Astrocyte (in vitro differentiated cells and primary cell): ENCODE data around the gene PHOSPHO1. TPM values are rescaled to one million over a fixed set of nuclear protein-coding genes. Genes with fewer than 3 reads are reported as not detected.
A peak's percentile ranks its signal among the peaks of the same experiment; 100 is the strongest.

Experiments used
- DNase-seq: peaks from one replicate; pipeline ENCODE4 v3.0.0-alpha.2; 2010; ENCODE audit warnings: low read depth
- FAIRE-seq: peaks from 2 replicates; lab custom pipeline; 2011; peaks lifted over from hg19 to GRCh38; lab: Jason Lieb, UNC
- H2AFZ ChIP-seq: 2 replicates; pipeline ENCODE4 v1.6.0; 2012; ENCODE audit warnings: low read depth, low read length, inconsistent platforms
- H3K27ac ChIP-seq: 2 replicates; pipeline ENCODE4 v1.5.1; 2011; ENCODE audit warnings: low read depth, low read length, inconsistent platforms
- H3K27me3 ChIP-seq: 2 replicates; pipeline ENCODE4 v1.6.0; 2011; ENCODE audit warnings: low read length, inconsistent platforms; ENCODE audit not compliant: insufficient read depth
- H3K36me3 ChIP-seq: 2 replicates; pipeline ENCODE4 v1.5.1; 2011; ENCODE audit warnings: low read length, inconsistent platforms; ENCODE audit not compliant: insufficient read depth
- H3K4me1 ChIP-seq: 2 replicates; pipeline ENCODE4 v1.5.1; 2011; ENCODE audit warnings: low read length, inconsistent platforms; ENCODE audit not compliant: insufficient read depth
- H3K4me2 ChIP-seq: 2 replicates; pipeline ENCODE4 v1.6.0; 2012; ENCODE audit warnings: low read length, inconsistent platforms
- H3K4me3 ChIP-seq: 2 replicates; pipeline ENCODE4 v1.5.1; 2011; ENCODE audit warnings: low read depth, mild to moderate bottlenecking, low read length, inconsistent platforms; ENCODE audit not compliant: insufficient read depth
- H3K79me2 ChIP-seq: 2 replicates; pipeline ENCODE4 v1.6.0; 2012; ENCODE audit warnings: mild to moderate bottlenecking, low read length, inconsistent platforms; ENCODE audit not compliant: insufficient read depth
- H3K9ac ChIP-seq: 2 replicates; pipeline ENCODE4 v1.6.0; 2012; ENCODE audit warnings: mild to moderate bottlenecking, low read length, inconsistent platforms
- H3K9me3 ChIP-seq: 2 replicates; pipeline ENCODE4 v1.5.1; 2012; ENCODE audit warnings: low read depth, mild to moderate bottlenecking, low read length, inconsistent platforms; ENCODE audit not compliant: insufficient read depth
- H4K20me1 ChIP-seq: 2 replicates; pipeline ENCODE4 v1.6.0; 2012; ENCODE audit warnings: low read length, inconsistent platforms; ENCODE audit not compliant: insufficient read depth
- H3K27ac Mint-ChIP-seq: one replicate; pipeline ENCODE4 v1.8.0; 2021; ENCODE audit warnings: mild to moderate bottlenecking, mixed read lengths; ENCODE audit not compliant: unreplicated experiment
- H3K27me3 Mint-ChIP-seq: one replicate; pipeline ENCODE4 v1.8.0; 2021; ENCODE audit warnings: low read depth, mixed read lengths; ENCODE audit not compliant: unreplicated experiment
- H3K36me3 Mint-ChIP-seq: one replicate; pipeline ENCODE4 v1.8.0; 2021; ENCODE audit warnings: low read depth, mixed read lengths; ENCODE audit not compliant: unreplicated experiment
- H3K4me1 Mint-ChIP-seq: one replicate; pipeline ENCODE4 v1.8.0; 2021; ENCODE audit warnings: low read depth, mixed read lengths; ENCODE audit not compliant: unreplicated experiment
- H3K4me3 Mint-ChIP-seq: one replicate; pipeline ENCODE4 v1.8.0; 2021; ENCODE audit warnings: mild to moderate bottlenecking, moderate library complexity, mixed read lengths; ENCODE audit not compliant: unreplicated experiment
- H3K9me3 Mint-ChIP-seq: one replicate; pipeline ENCODE4 v1.8.0; 2021; ENCODE audit warnings: mild to moderate bottlenecking, mixed read lengths; ENCODE audit not compliant: unreplicated experiment
- EZH2 ChIP-seq: IDR thresholded peaks from 2 replicates; pipeline ENCODE4 v1.6.1; 2012; ENCODE audit warnings: mild to moderate bottlenecking, low read length, inconsistent platforms; ENCODE audit not compliant: insufficient read depth
- total RNA-seq: library from RNA; stranded (reverse); gene quantifications from 2 replicates; pipeline ENCODE4 v1.2.1, GENCODE V29; 2021
- TF ChIP-seq, protein P1 (sequence below): IDR thresholded peaks from 2 replicates; pipeline ENCODE4 v1.5.1; 2011; ENCODE audit warnings: low read depth, mild to moderate bottlenecking, inconsistent platforms, low read length, moderate library complexity; ENCODE audit not compliant: insufficient read depth

The PHOSPHO1 gene
- total RNA-seq, 1 donor from 2014 or later: 0.95 TPM

DNA sequence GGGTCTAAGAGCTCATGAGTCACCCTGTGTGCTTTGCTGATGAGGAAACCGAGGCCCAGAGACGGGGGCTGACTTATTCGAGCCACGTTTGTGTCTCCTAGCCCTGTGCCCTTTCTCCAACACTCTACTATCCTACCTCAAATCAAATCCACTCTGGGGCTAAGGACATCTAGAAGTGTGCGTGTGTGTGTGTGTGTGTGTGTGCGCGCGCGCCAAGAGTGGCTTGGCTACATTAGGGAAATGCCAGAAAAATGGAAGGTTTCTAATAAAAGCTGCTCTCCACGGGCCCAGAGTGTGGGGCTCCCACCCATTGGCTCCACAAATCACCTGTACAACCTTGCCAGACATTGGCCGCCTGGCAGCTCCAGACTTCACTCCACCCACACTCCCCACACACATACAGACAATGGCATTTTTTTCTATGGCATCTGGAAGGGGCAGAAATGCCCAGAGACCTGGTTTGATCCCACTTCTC lies 30.3 kb upstream of the PHOSPHO1 start:
- H4K20me1 ChIP-seq: no peaks in the 10 kb centered on the region
- TF ChIP-seq EZH2: no peak
- TF ChIP-seq, protein P1, sequence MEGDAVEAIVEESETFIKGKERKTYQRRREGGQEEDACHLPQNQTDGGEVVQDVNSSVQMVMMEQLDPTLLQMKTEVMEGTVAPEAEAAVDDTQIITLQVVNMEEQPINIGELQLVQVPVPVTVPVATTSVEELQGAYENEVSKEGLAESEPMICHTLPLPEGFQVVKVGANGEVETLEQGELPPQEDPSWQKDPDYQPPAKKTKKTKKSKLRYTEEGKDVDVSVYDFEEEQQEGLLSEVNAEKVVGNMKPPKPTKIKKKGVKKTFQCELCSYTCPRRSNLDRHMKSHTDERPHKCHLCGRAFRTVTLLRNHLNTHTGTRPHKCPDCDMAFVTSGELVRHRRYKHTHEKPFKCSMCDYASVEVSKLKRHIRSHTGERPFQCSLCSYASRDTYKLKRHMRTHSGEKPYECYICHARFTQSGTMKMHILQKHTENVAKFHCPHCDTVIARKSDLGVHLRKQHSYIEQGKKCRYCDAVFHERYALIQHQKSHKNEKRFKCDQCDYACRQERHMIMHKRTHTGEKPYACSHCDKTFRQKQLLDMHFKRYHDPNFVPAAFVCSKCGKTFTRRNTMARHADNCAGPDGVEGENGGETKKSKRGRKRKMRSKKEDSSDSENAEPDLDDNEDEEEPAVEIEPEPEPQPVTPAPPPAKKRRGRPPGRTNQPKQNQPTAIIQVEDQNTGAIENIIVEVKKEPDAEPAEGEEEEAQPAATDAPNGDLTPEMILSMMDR: no peak
- peak overlapping the region; percentile 70 for H3K27ac Mint-ChIP-seq
- no peaks in the 10 kb centered on the region for H3K9me3 Mint-ChIP-seq
- H3K36me3 ChIP-seq: no peaks in the 10 kb centered on the region
- H3K36me3 Mint-ChIP-seq: no peaks in the 10 kb centered on the region
- H2AFZ ChIP-seq: peak overlapping the region; percentile 90
- FAIRE-seq (no peak), DNase-seq (peak; percentile 84)
- H3K27me3 Mint-ChIP-seq: peaks cover 1% of the 10 kb centered on the region
- peaks cover 18% of the 10 kb centered on the region for H3K4me1 ChIP-seq
- H3K4me2 ChIP-seq: peak overlapping the region; percentile 86
- H3K9me3 ChIP-seq: no peaks in the 10 kb centered on the region
- no peaks in the 10 kb centered on the region for H3K79me2 ChIP-seq
- peak overlapping the region; percentile 53 for H3K4me3 ChIP-seq
- H3K4me1 Mint-ChIP-seq: peaks cover 3% of the 10 kb centered on the region
- H3K27ac ChIP-seq: peak overlapping the region; percentile 58
- H3K4me3 Mint-ChIP-seq: peak overlapping the region; percentile 17
- no peaks in the 10 kb centered on the region for H3K27me3 ChIP-seq
- peak overlapping the region; percentile 78 for H3K9ac ChIP-seq

DNA sequence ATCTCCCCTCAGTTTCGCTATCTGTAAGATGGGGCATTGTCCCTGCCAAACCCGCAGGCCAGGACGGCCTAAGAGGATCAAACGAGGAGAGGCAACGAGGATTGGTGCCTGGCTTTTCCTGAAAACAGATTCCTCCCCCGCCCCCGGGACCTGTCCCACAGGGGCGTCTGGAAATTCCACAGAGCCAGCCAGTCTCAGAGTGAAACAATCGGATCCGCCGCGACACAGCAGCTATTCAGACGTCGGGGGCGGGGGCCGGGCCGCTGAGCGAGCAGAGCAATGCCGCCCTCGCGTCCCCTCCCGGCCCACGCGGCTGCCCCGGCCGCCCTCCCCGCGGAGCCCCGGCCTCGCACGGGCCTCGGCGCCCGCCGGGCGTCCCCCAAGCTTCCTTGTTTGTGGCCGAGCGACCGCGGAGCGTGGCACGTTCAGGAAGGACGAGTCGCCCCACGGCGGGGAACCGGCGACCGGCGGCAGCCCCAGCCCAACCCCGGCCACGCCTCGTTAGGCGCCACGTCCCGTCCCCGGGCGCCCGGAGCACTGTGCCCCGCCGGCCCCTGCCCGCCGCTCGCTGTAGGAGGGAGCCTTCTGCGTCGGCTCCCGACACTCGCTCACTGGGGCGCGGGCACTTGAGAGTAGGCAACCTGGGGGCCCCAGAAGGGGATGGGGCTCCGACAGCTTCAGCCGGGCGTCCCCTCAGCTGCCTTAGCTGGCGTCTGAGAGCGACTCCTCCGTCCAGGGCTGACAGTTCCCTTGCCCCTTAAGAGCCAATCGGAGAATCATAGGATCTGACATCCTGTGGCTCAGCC lies 29.6 kb upstream of the PHOSPHO1 start:
- peaks cover 18% of the 10 kb centered on the region for H3K4me1 ChIP-seq
- H3K9me3 ChIP-seq: no peaks in the 10 kb centered on the region
- peak overlapping the region; percentile 86 for H3K4me2 ChIP-seq
- H3K4me3 ChIP-seq: peak overlapping the region; percentile 53
- no peaks in the 10 kb centered on the region for H3K27me3 ChIP-seq
- H4K20me1 ChIP-seq: no peaks in the 10 kb centered on the region
- Mint-ChIP-seq H3K27ac (peak overlapping the region; percentile 90), H3K36me3 (no peaks in the 10 kb centered on the region), H3K27me3 (peaks cover 1% of the 10 kb centered on the region), H3K4me3 (peak overlapping the region; percentile 68), H3K4me1 (peaks cover 3% of the 10 kb centered on the region), H3K9me3 (no peaks in the 10 kb centered on the region)
- H3K36me3 ChIP-seq: no peaks in the 10 kb centered on the region
- FAIRE-seq (no peak), DNase-seq (peak; percentile 39)
- H2AFZ ChIP-seq: peak overlapping the region; percentile 90
- H3K79me2 ChIP-seq: no peaks in the 10 kb centered on the region
- TF ChIP-seq, protein P1: no peak
- TF ChIP-seq EZH2: no peak
- H3K9ac ChIP-seq: peak overlapping the region; percentile 78
- peak overlapping the region; percentile 58 for H3K27ac ChIP-seq

DNA sequence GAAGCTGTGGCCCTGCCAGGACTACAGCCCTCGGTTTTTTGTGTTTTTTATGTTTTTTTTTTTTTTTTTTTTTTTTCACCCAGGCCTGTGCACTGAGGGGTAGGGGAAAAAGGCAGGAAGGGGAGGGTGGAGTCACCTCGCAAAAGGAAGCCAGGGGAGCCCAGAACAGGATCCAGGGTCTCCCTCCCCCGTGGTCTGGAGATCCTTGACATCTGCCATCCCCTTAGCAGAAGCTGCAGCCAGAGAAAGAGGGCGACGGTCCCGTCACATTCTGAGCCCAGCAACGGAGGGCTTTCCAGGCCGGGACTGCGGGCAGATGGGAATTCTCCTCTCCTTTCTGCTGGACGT lies 29.1 kb upstream of the PHOSPHO1 start:
- H3K9me3 ChIP-seq: no peaks in the 10 kb centered on the region
- Mint-ChIP-seq H3K27ac (peak overlapping the region; percentile 90), H3K36me3 (no peaks in the 10 kb centered on the region), H3K4me3 (no peak overlapping the region), H3K4me1 (peaks cover 3% of the 10 kb centered on the region), H3K27me3 (peaks cover 1% of the 10 kb centered on the region), H3K9me3 (no peaks in the 10 kb centered on the region)
- H2AFZ ChIP-seq: peak overlapping the region; percentile 90
- DNase-seq (no peak), FAIRE-seq (no peak)
- TF ChIP-seq, protein P1: no peak
- no peak for TF ChIP-seq EZH2
- H3K9ac ChIP-seq: peak overlapping the region; percentile 78
- no peaks in the 10 kb centered on the region for H3K36me3 ChIP-seq
- H3K4me2 ChIP-seq: peak overlapping the region; percentile 86
- no peaks in the 10 kb centered on the region for H4K20me1 ChIP-seq
- H3K4me1 ChIP-seq: peaks cover 18% of the 10 kb centered on the region
- peak overlapping the region; percentile 58 for H3K27ac ChIP-seq
- no peaks in the 10 kb centered on the region for H3K27me3 ChIP-seq
- peak overlapping the region; percentile 53 for H3K4me3 ChIP-seq
- H3K79me2 ChIP-seq: no peaks in the 10 kb centered on the region
